ENCODE measurements around the gene KIAA1217. TPM values are rescaled to one million over a fixed set of nuclear protein-coding genes. Genes with fewer than 3 reads are reported as not detected.

Gene KIAA1217
- total and polyA plus RNA-seq, 9 of the 15 experiments (the other 6 are each of a cell fraction or from before 2014, with no cell fraction given): 0.04 TPM; not detected in 8

DNA sequence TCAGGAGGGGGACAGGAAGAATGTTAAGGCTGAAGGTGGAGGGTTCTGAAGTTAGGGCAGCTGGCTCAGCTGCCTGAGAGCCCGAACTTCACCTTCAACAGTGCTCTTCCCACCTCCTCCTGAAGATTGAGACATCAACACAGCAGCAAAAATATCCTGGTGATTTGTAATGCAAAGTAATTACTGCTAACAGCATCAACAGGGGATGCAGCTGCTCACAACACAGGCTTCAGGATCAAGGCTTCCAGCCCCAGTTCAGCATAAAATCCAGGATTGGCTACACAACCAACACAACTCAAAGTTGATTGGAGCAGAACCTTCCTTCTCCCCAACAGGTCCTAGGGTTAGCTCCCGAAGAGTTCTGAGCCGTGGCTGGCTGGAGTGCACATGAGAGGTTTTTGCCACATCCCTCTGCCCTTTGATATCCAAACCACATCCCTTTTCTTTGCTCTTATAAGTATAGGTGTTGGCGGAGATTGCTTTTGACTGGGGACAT is 242.4 kb downstream of the KIAA1217 start:
- 5% methylated on average over 4 of the region's 4 CpGs for WGBS (ENCODE audit: insufficient coverage, low coverage, missing lambda C conversion rate)
- no peak overlapping the region for H3K4me2 ChIP-seq (ENCODE audit: insufficient read depth, low read length)
- no peaks in the 10 kb centered on the region for H4K20me1 ChIP-seq (replicated peaks; ENCODE audit: control insufficient read depth, insufficient read depth, low read length)
- no peaks in the 10 kb centered on the region for H3K4me1 ChIP-seq (replicated peaks in 1 of 2; ENCODE audit: control insufficient read depth in 2 of 2, insufficient read depth in 2 of 2, low read length in 2 of 2)
- no peaks in the 10 kb centered on the region for H3K9me1 ChIP-seq (ENCODE audit: control insufficient read depth, insufficient read depth, low read length)
- no peak overlapping the region for H3K4me3 ChIP-seq
- no peaks in the 10 kb centered on the region for H3K36me3 ChIP-seq (ENCODE audit: control insufficient read depth, insufficient read depth, low read length)
- H3K9ac ChIP-seq (ENCODE audit: insufficient read depth in 1 of 2, low read depth in 2 of 2, low read length in 2 of 2): no peak overlapping the region
- H3K27ac ChIP-seq (ENCODE audit: extremely low read depth, low read depth, low read length): no peak overlapping the region
- no peak overlapping the region for H2AFZ ChIP-seq (ENCODE audit: low read depth, low read length)
- TF ChIP-seq, protein P1, sequence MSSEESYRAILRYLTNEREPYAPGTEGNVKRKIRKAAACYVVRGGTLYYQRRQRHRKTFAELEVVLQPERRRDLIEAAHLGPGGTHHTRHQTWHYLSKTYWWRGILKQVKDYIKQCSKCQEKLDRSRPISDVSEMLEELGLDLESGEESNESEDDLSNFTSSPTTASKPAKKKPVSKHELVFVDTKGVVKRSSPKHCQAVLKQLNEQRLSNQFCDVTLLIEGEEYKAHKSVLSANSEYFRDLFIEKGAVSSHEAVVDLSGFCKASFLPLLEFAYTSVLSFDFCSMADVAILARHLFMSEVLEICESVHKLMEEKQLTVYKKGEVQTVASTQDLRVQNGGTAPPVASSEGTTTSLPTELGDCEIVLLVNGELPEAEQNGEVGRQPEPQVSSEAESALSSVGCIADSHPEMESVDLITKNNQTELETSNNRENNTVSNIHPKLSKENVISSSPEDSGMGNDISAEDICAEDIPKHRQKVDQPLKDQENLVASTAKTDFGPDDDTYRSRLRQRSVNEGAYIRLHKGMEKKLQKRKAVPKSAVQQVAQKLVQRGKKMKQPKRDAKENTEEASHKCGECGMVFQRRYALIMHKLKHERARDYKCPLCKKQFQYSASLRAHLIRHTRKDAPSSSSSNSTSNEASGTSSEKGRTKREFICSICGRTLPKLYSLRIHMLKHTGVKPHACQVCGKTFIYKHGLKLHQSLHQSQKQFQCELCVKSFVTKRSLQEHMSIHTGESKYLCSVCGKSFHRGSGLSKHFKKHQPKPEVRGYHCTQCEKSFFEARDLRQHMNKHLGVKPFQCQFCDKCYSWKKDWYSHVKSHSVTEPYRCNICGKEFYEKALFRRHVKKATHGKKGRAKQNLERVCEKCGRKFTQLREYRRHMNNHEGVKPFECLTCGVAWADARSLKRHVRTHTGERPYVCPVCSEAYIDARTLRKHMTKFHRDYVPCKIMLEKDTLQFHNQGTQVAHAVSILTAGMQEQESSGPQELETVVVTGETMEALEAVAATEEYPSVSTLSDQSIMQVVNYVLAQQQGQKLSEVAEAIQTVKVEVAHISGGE (CRISPR knock-in tag; IDR thresholded peaks at IDR 0.05): no peak
- no peak for TF ChIP-seq CTBP1 (IDR thresholded peaks at IDR 0.05; ENCODE audit: borderline replicate concordance)
- ChIA-PET CTCF (ENCODE audit: low intra/inter-chr PET ratio) (no interaction called here), POLR2A (interaction anchor here (0.5 kb wide), 1 partner anchor 92 kb away, joined by 3 read pairs; no protein-coding TSS in a partner anchor)
- ATAC-seq: no peak
- BruUV-seq (replicated peaks): no TSS peak
- intact Hi-C loops (cut with micrococcal nuclease): no loop called here
- no peaks in the 10 kb centered on the region for H3K79me2 ChIP-seq (ENCODE audit: control insufficient read depth, insufficient read depth, low read length)
- no peaks in the 10 kb centered on the region for H3K9me3 ChIP-seq (replicated peaks; ENCODE audit: control insufficient read depth, insufficient read depth, low read depth, low read length)
- DNase-seq (ENCODE audit: extremely low read depth in 1 of 4, low spot score in 3 of 4): no peak
- in situ Hi-C loops (cut with MboI): no loop called here
- H3K27me3 ChIP-seq (ENCODE audit: control insufficient read depth in 2 of 2, insufficient read depth in 2 of 2, low read length in 2 of 2): peaks cover 2 to 9% of the 10 kb centered on the region in 2 experiments; a peak in 4 of 5 replicates
- FAIRE-seq: no peak
